WTC11 (cell line): ENCODE measurements around the gene ITSN1.

Experiments used
- ATF1 ChIP-seq: sonication (generic); formaldehyde crosslinking; IDR thresholded peaks from 2 replicates; pipeline ENCODE4 v1.8.1; 2023; ENCODE audit warnings: mild to moderate bottlenecking, moderate library complexity, missing genetic modification reagents
- ELF4 ChIP-seq: sonication (generic); formaldehyde crosslinking; IDR thresholded peaks from 2 replicates; pipeline ENCODE4 v1.8.1; 2022; ENCODE audit warnings: low read depth, mild to moderate bottlenecking, moderate library complexity, missing genetic modification reagents
- ETV6 ChIP-seq: sonication (generic); formaldehyde crosslinking; IDR thresholded peaks from 2 replicates; pipeline ENCODE4 v1.8.1; 2022; ENCODE audit warnings: mild to moderate bottlenecking, missing genetic modification reagents
- FOXP4 ChIP-seq: sonication (generic); formaldehyde crosslinking; IDR thresholded peaks from 2 replicates; pipeline ENCODE4 v1.8.0; 2022; ENCODE audit warnings: mild to moderate bottlenecking, missing genetic modification reagents
- JAZF1 ChIP-seq: fragments of 250-450 bp; sonication (Bioruptor Pico); IDR thresholded peaks from 2 replicates; pipeline ENCODE4 v1.9.0; 2021; ENCODE audit warnings: moderate library complexity, mild to moderate bottlenecking, inconsistent platforms
- KAT7 ChIP-seq: sonication (generic); formaldehyde crosslinking; IDR thresholded peaks from 2 replicates; pipeline ENCODE4 v1.8.1; 2023; ENCODE audit warnings: missing genetic modification reagents, mild to moderate bottlenecking, borderline replicate concordance
- MAX ChIP-seq: sonication (generic); formaldehyde crosslinking; IDR thresholded peaks from 2 replicates; pipeline ENCODE4 v1.8.0; 2022; ENCODE audit warnings: mild to moderate bottlenecking, missing genetic modification reagents
- NR1H2 ChIP-seq: sonication (generic); formaldehyde crosslinking; IDR thresholded peaks from 2 replicates; pipeline ENCODE4 v1.9.0; 2021; ENCODE audit warnings: mild to moderate bottlenecking, moderate library complexity, missing genetic modification reagents
- SP1 ChIP-seq: sonication (generic); formaldehyde crosslinking; conservative IDR thresholded peaks from 2 replicates; pipeline ENCODE4 v1.8.1; 2022; ENCODE audit warnings: missing genetic modification reagents
- USF2 ChIP-seq: sonication (generic); formaldehyde crosslinking; IDR thresholded peaks from 2 replicates; pipeline ENCODE4 v1.8.1; 2023; ENCODE audit warnings: mild to moderate bottlenecking, missing genetic modification reagents, moderate library complexity
- ZNF138 ChIP-seq: sonication (generic); formaldehyde crosslinking; conservative IDR thresholded peaks from 2 replicates; pipeline ENCODE4 v1.8.1; 2022; ENCODE audit warnings: mild to moderate bottlenecking, moderate library complexity, missing genetic modification reagents
- TF ChIP-seq, protein P1 (sequence below): fragments of 200-600 bp; IDR thresholded peaks from 2 replicates; pipeline ENCODE4 v1.8.0; 2022; ENCODE audit warnings: antibody characterized with exemption
- TF ChIP-seq, protein P2 (sequence below): sonication (generic); formaldehyde crosslinking; IDR thresholded peaks from 2 replicates; pipeline ENCODE4 v1.8.1; 2023; ENCODE audit warnings: mild to moderate bottlenecking, missing genetic modification reagents

GRCh38 chr21:33831962-33832659 is 189.8 kb downstream of the ITSN1 start:
- TF ChIP-seq USF2 (CRISPR knock-in tag) (no peak), KAT7 (CRISPR knock-in tag) (no peak), ZNF138 (CRISPR knock-in tag) (no peak), FOXP4 (CRISPR knock-in tag) (no peak), ATF1 (no peak), ELF4 (no peak), SP1 (CRISPR knock-in tag) (no peak), NR1H2 (CRISPR knock-in tag) (no peak), ETV6 (CRISPR knock-in tag) (no peak), MAX (CRISPR knock-in tag) (no peak), JAZF1 (CRISPR knock-in tag) (no peak)
- TF ChIP-seq, protein P1, sequence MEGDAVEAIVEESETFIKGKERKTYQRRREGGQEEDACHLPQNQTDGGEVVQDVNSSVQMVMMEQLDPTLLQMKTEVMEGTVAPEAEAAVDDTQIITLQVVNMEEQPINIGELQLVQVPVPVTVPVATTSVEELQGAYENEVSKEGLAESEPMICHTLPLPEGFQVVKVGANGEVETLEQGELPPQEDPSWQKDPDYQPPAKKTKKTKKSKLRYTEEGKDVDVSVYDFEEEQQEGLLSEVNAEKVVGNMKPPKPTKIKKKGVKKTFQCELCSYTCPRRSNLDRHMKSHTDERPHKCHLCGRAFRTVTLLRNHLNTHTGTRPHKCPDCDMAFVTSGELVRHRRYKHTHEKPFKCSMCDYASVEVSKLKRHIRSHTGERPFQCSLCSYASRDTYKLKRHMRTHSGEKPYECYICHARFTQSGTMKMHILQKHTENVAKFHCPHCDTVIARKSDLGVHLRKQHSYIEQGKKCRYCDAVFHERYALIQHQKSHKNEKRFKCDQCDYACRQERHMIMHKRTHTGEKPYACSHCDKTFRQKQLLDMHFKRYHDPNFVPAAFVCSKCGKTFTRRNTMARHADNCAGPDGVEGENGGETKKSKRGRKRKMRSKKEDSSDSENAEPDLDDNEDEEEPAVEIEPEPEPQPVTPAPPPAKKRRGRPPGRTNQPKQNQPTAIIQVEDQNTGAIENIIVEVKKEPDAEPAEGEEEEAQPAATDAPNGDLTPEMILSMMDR: no peak
- TF ChIP-seq, protein P2, sequence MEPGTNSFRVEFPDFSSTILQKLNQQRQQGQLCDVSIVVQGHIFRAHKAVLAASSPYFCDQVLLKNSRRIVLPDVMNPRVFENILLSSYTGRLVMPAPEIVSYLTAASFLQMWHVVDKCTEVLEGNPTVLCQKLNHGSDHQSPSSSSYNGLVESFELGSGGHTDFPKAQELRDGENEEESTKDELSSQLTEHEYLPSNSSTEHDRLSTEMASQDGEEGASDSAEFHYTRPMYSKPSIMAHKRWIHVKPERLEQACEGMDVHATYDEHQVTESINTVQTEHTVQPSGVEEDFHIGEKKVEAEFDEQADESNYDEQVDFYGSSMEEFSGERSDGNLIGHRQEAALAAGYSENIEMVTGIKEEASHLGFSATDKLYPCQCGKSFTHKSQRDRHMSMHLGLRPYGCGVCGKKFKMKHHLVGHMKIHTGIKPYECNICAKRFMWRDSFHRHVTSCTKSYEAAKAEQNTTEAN (CRISPR knock-in tag): no peak
